GM21390 (cell line): ENCODE data around the gene ZNF408.
"Not testable (repeated sequence)": the region's sequence is repeated elsewhere in the genome, so short reads cannot be mapped to it uniquely, and the experiment has no call there.

ENCODE experiments used
- ATAC-seq: cut with Tn5 transposase; IDR thresholded peaks from one replicate; pipeline ENCODE4 v1.9.1; 2021; ENCODE audit not compliant: unreplicated experiment

Gene ZNF408

DNA sequence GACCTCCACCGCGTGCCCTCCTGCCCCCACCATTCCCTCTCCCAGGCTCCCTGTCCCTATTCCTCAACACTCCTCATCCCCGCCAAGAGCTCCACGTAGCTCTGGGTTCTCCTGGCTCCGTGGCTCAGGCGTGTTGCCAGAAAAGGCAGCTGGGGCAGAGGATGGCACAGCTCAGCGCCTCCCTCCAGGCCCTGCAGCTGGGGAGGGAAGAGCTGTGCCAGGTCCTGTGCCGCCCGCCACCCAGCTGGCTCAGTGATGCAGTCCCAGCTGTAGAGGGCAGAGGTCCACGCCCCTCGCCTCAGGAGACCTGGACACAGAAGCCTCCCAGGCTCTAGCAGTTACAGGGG is 4.6 kb upstream of the ZNF408 start:
- no peak for ATAC-seq

DNA sequence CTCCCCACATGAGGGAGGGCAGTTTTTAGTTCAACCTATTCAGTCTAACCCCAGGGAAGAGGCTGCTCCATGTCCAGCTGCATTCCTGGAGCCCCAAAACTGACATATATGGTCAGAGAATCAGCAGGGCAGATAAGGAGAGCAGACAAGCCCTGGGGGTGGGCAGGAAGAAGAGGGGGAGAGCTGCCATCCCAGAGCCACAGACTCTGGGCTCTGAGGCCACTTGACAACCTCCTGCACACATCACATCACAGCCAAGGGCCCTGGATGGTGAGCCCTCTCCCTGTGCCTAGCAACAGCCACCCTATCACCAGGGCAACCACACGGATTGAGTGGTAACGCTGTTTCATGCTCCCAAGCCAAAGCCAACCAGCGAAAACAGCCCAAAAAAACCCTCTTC is 3.5 kb upstream of the ZNF408 start:
- ATAC-seq, result no peak

DNA sequence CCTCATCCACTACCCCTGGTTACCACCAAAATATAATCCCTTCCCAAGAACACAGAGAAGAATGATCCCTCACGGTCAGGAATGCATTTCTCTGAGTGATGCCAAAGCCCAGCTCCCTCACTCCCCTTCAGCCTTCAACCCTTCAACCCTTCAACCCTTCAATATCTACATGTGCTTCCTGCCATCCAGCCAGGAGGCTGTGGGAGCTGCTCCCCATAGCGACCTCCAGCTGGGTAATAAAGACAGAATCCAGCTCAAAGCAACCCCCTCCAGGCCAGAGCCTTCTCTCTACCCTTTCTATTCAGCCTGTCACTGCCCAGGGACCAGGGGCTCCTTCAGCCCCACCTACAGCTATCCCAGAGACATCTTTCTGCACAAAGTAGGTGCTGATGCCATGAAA is 3.1 kb upstream of the ZNF408 start:
- ATAC-seq, result no peak

DNA sequence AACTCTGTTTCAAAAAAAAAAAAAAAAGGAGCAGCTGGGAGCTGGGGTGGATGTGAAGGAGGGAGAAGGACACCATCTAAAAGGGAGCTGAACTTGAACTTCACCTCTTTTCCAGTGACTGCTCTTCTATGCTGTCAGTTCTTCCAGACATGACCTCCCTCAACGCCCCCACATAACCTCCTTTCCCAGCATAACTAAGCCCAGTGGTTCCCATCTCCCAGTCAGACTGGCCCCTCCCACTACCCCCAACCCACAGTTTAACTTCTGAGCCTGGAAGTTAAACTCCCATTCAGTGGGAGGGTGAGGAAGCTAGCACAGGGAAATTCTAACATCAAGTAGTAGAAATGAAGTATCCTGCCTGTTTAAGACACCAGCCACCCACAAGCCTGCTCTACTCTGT is 2.2 kb upstream of the ZNF408 start:
- ATAC-seq, result no peak

DNA sequence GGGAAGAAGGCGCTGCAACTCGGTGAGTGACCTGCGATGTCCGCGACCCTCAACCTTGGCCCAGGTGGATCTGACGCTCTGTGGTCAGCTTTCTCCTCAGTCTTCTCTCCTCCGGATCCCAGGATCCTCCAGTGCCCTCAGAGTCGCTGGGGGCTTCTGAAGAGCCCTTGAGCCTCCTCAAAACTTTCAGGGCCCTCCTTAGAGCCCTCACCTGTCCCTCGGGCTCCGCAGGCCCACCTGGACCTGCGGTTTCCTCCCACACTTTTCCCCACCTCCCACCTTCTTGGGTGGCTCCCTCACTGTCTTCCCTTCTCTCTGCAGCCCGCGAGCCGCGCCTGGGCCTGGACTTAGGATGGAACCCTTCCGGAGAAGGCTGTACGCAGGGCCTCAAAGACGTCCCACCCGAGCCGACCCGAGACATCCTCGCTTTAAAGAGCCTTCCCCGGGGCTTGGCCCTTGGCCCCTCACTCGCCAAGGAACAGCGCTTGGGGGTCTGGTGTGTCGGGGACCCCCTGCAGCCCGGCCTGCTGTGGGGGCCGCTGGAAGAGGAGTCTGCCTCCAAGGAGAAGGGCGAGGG is 335 bp downstream of the ZNF408 start:
- no peak for ATAC-seq

DNA sequence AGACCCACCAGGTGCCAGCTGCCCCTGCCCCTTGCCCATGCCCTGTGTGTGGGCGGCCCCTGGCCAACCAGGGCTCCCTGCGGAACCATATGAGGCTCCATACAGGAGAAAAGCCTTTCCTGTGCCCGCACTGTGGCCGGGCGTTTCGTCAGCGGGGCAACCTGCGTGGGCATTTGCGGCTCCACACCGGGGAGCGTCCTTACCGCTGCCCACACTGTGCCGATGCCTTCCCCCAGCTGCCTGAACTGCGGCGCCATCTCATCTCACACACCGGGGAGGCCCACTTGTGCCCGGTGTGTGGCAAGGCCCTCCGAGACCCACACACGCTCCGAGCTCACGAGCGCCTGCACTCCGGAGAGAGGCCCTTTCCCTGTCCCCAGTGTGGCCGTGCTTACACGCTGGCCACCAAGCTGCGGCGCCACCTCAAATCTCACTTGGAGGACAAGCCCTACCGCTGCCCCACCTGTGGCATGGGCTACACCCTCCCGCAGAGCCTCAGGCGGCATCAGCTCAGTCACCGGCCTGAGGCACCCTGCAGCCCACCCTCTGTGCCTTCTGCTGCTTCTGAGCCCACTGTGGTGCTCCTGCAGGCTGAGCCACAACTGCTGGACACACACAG is 4.3 kb downstream of the ZNF408 start:
- ATAC-seq, result no peak

DNA sequence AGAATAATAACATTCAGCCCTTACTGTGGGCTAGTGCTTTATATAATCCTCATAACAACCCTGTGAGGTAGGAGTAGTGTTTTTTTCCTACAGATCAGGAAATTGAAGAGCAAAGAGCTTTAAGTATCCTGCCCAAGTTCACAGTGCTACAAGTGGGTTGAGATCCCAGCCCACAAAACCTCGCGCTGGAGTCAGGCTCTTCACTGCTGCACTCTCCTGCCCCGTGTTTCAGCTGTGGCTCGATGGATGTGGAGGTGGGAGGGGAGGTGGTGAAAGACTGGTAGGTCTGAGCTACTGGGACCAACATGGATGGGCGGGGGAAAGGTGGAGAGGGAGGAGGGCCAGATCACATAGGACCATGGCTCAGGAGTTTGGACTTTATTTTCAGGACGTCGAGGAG is 6.1 kb downstream of the ZNF408 start:
- ATAC-seq, result no peak

DNA sequence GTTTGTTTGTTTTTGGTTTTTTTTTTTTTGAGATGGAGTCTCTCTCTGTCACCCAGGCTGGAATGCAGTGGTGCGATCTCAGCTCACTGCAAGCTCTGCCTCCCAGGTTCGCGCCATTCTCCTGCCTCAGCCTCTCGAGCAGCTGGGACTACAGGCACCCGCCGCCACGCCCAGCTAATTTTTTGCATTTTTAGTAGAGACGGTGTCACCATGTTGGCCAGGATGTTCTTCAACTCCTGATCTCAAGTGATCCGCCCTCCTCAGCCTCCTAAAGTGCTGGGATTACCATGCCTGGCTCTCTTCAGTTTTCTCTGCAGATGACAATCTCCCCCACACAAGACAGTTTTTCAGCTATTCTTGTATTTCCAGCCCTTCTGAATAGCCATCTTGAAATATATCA is 8.5 kb downstream of the ZNF408 start:
- not testable (repeated sequence) for ATAC-seq

DNA sequence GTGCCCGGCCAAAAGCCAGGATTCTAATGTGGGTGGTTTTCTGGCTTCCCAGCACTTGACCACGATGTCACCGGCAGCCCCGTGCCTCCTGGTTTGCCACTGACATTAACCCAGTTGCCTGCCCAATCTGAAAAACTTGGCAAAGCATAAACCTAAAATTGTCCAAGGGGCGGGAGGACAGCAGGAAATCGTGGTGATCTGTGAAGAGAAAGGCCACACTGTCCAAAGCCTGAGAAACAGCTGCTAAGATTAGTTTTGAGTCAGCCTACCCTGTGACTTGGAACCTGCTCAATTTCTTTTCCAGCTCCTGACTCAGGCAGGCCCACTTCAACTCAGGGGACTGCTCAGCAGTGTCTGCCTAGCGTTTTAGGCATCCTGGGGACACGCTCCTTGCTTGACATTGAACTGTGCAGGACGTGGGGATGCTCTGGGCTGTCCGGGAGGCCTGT is 10.0 kb downstream of the ZNF408 start:
- ATAC-seq, result no peak

DNA sequence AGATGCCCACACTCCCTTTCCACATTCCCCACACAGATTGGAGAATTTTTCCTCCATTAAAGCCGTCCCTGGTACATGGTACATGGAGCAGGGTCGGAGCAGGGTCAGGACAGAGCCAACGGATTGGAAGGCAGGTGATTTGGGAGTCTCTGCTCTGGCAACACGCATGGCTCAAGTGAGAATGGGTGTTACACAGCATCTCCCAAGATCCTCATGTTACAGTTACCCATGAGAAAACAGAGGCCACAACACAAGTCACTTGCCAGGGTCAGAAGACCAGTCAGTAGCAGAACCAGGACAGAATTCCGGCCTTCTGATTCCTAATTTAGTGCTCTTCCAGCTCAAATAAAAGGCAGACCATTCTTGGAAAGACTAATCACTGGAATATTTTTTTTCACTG is 10.5 kb downstream of the ZNF408 start:
- no peak for ATAC-seq

DNA sequence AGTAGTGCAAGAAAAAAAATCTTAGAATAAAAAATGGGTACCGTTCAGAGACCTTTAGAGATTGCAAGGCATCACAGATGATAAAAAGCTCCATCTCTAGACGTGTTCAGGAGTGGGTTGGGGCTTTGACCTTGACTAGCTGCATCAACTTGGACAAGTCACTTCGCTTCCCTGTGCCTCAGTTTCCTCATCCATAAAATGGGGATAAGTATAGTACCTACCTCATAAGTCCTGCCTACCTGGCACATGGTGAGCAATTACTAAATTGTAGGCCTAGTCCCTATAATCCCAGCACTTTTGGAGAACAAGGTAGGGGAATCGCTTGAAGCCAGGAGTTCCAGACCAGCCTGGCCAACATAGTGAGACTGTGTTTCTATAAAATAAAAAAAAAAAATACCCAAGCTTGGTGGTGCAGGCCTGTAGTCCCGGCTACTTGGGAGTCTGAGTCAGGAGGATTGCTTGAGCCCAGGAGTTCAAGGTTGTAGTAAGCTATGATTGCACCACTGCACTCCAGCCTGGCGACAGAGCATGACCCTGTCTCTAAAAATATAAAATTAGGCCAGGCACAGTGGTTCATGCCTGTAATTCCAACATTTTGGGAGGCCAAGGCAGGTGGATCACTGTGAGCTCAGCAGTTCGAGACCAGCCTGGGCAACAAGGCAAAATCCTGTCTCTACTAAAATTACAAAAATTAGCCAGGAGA is 12.2 kb downstream of the ZNF408 start:
- ATAC-seq, result no peak

DNA sequence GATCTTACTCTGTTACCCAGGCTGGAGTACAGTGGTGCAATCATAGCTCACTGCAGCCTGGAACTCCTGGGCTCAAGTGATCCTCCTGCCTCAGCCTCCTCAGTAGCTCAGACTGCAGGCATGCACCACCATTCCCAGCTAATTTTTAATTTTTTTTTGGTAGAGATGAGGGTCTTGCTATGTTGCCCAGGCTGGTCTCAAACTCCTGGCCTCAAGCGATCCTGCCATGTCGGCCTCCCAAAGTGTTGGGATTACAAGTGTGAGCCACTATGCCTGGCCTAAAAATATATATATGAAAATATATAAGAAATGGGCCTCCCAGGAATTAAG is 17.0 kb downstream of the ZNF408 start:
- not testable (repeated sequence) for ATAC-seq

DNA sequence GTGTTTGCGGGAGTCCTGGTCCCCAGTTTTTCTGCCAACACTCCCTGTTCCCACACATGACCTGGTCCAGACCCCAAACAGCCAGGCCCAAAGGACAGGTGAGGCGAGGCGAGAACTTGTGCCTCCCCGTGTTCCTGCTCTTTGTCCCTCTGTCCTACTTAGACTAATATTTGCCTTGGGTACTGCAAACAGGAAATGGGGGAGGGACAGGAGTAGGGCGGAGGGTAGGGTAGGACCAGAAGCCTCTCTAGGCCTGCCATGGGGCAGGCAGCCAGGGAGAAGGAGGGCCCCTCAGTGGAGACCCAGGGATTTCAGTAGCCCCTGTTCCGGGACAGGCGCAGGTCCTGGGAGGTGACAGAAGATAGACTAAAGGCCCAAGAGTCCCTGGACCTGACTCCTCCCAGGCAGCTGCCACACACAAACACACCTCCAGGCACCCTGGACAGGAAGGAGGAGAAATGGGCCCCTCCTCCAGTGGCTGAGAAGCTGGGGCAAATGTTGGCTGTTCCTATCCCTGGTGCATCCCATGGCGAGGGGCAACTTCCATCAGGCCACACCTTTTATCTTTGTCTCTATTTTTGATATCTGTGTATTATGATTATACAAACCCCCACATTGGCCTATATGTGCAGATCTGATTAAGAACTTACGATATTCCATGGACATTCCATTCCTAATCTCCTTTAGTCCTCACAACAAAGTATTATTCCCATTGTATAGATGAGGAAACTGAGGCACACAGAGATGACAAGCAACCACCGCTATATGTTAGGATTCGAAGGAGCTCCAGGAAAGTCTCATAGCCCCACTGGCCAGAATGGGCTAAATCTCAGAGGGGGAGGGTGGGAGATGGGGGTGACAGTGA is 17.6 kb downstream of the ZNF408 start:
- no peak for ATAC-seq

DNA sequence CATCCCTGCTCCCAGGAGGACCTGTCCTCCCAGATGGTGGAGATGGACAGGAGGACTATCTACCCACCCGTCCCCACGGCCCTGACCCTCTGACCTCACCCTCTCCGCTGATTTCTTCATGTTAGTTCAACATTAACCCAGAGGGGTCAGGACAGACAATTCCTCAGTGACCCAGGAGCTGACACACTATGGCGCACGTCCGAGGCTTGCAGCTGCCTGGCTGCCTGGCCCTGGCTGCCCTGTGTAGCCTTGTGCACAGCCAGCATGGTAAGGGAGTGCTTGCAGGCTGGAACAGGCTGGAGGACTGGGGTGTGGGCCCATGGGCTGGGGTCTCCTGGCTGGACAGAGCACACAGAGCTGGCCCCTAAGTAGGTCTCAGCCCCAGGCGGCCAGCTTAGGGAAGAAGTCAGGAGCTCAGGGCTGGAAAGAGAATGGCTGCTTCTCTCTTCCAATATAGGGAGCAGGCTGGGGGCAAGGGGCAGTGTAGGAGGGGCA is 18.3 kb downstream of the ZNF408 start, which contains the start of gene F2:
F2 (plus strand) TSS at position 166 of the 495 bp plus-strand sequence; CDS start at position 189, 23 bp downstream.
- no peak for ATAC-seq

DNA sequence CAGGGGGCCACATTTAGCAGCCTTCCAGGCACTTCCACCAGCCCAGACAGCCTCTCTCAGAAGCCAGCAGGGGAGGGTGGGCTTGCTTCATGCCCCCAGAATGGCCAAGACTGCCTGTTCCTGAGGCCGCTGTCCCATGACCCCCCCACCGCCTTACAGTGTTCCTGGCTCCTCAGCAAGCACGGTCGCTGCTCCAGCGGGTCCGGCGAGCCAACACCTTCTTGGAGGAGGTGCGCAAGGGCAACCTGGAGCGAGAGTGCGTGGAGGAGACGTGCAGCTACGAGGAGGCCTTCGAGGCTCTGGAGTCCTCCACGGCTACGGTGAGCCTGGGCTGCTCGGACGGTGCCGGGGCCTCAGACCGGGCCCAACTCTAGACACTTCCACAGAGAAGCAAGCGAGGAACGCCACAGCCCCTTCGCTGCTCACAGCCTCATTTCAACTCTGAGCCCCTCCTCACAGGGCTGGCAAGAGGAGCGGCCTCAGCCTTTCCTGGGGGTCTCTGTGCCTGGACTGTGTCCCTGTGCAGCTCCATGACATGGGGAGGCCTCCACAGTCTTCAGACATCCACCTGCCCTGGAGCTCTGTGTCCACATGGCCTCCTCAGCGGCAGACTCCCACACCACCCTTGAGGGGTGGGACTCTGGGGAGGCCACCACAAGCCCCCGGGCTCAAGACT is 18.9 kb downstream of the ZNF408 start:
- ATAC-seq, result no peak

DNA sequence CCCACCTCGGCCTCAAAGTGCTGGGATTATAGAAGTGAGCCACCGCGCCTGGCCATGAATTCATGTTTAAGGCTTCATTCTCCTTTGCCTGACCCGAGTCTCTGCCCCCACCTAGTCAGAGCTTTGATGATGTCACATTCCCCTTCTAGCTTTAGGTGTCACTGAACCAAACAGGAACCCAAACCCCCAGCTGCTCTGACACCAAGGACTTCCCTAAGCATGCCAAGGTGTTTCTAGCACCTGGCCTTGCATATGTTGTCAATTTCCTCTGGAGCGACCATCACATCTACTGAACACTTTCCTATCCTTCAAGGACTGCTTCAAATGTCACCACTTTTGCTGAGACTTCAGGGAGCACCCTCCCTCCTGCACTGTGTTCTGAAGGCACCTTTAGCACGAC is 20.5 kb downstream of the ZNF408 start:
- no peak for ATAC-seq

DNA sequence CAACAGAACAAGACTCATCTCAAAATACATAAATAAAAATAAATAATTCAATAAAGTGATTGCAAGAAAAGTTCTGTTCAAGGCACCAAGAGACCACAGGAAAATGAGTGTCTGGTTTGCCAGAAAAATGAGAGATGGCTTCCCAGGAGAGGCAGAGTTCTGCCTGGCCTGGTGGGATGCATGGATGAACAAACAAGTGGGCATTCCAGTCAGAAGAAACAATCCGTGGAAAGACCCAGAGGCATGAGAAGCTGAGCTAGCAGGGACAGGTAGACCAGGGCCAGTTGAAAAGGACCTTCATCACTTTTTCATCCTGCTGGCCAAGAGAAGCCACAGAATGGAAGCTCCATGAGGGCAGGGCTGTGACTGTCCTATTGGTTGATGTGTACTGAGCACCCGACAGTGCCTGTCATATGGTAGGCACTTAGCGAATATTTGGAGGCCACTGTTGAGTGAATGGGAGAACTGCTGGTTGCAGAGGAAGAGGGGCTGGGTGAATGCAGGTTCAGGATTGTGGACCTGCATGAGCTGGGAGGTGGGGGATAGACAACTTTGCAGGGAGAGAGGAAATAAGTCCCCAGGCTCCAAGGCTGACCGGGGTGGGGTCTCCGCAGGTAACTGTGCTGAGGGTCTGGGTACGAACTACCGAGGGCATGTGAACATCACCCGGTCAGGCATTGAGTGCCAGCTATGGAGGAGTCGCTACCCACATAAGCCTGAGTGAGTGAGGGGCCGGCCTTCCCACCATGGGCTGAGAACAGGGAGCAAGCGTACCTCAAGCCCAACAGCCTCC is 21.9 kb downstream of the ZNF408 start:
- ATAC-seq, result no peak

DNA sequence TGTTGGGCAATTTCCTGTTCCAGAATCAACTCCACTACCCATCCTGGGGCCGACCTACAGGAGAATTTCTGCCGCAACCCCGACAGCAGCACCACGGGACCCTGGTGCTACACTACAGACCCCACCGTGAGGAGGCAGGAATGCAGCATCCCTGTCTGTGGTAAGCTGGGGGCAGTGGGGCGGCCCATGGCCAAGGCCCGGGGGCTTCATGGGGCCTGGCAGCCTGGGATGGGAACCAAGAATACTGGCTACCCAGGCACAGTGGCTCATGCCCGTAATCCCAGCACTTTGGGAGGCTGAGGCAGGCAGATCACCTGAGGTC is 22.5 kb downstream of the ZNF408 start:
- no peak for ATAC-seq

DNA sequence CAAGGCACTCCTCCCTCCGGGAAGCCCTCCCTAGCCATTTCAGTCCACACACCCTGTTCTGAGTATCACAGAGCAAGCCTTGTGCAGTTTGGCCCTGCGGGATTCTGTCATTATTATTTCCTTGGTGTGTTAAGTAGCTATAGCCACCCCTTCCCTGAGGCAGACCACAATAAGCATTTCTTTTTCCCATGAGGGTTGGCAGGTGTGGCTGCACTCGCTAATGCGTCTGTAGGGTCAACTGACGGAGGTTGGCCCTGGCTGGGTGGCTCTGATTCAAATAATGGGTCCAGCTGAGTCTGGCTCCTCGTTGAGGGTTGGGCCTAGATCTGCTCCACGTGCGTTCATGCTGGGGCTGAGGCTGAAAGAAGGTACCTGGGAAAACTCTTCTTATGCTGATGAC is 23.3 kb downstream of the ZNF408 start:
- no peak for ATAC-seq
